ENCODE measurements around the gene CORO2B.

CORO2B gene

GRCh38 chr15:68749365-68749764, 170.6 kb downstream of the CORO2B start:
- DNase-seq (ENCODE audit: low read depth in 1 of 2, low spot score in 1 of 2) = no peak
- TF ChIP-seq POLR2AphosphoS5 (IDR thresholded peaks at IDR 0.05; ENCODE audit: low read depth) = no peak
- TF ChIP-seq SPI1 (IDR thresholded peaks at IDR 0.05; ENCODE audit: borderline replicate concordance, low read depth) = no peak
- TF ChIP-seq, protein P1, sequence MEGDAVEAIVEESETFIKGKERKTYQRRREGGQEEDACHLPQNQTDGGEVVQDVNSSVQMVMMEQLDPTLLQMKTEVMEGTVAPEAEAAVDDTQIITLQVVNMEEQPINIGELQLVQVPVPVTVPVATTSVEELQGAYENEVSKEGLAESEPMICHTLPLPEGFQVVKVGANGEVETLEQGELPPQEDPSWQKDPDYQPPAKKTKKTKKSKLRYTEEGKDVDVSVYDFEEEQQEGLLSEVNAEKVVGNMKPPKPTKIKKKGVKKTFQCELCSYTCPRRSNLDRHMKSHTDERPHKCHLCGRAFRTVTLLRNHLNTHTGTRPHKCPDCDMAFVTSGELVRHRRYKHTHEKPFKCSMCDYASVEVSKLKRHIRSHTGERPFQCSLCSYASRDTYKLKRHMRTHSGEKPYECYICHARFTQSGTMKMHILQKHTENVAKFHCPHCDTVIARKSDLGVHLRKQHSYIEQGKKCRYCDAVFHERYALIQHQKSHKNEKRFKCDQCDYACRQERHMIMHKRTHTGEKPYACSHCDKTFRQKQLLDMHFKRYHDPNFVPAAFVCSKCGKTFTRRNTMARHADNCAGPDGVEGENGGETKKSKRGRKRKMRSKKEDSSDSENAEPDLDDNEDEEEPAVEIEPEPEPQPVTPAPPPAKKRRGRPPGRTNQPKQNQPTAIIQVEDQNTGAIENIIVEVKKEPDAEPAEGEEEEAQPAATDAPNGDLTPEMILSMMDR (IDR thresholded peaks at IDR 0.05; ENCODE audit: insufficient read depth, low read length) = no peak
- no peak for TF ChIP-seq GABPA (IDR thresholded peaks at IDR 0.05; ENCODE audit: low read depth)
- TF ChIP-seq, protein P2, sequence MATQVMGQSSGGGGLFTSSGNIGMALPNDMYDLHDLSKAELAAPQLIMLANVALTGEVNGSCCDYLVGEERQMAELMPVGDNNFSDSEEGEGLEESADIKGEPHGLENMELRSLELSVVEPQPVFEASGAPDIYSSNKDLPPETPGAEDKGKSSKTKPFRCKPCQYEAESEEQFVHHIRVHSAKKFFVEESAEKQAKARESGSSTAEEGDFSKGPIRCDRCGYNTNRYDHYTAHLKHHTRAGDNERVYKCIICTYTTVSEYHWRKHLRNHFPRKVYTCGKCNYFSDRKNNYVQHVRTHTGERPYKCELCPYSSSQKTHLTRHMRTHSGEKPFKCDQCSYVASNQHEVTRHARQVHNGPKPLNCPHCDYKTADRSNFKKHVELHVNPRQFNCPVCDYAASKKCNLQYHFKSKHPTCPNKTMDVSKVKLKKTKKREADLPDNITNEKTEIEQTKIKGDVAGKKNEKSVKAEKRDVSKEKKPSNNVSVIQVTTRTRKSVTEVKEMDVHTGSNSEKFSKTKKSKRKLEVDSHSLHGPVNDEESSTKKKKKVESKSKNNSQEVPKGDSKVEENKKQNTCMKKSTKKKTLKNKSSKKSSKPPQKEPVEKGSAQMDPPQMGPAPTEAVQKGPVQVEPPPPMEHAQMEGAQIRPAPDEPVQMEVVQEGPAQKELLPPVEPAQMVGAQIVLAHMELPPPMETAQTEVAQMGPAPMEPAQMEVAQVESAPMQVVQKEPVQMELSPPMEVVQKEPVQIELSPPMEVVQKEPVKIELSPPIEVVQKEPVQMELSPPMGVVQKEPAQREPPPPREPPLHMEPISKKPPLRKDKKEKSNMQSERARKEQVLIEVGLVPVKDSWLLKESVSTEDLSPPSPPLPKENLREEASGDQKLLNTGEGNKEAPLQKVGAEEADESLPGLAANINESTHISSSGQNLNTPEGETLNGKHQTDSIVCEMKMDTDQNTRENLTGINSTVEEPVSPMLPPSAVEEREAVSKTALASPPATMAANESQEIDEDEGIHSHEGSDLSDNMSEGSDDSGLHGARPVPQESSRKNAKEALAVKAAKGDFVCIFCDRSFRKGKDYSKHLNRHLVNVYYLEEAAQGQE (IDR thresholded peaks at IDR 0.05; ENCODE audit: insufficient replicate concordance, low read depth) = no peak
- no peak overlapping the region for H3K4me3 ChIP-seq (replicated peaks; ENCODE audit: insufficient read depth, low read length)

DNA sequence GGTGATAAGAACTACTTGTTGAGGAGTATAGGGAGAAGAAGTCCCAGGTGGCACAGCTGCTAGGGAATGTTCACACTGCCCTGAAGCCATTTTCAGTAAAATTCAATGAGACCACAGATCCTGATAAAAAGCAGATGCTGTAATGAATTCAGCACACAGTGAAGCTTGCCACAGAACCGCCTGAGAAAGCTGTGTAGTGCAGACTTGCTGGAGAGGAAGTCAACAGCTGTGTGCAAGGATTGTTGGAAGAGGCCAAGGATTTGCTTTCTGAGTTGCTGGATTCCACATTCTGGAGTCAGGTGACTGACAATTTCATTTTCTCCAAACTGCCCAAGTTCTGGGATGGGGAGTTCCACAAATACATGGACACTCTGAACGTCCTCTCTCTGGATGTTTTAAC, 171.0 kb downstream of the CORO2B start:
- Histone ChIP-seq H3K27ac (replicated peaks) (no peak overlapping the region), H3K27me3 (ENCODE audit: insufficient read depth, poor library complexity, severe bottlenecking) (no peaks in the 10 kb centered on the region), H3K4me3 (replicated peaks; ENCODE audit: insufficient read depth, low read length) (no peak overlapping the region)
- DNase-seq (ENCODE audit: low read depth in 1 of 2, low spot score in 1 of 2) = no peak
- TF ChIP-seq POLR2AphosphoS5 (IDR thresholded peaks at IDR 0.05; ENCODE audit: low read depth) (no peak), GABPA (IDR thresholded peaks at IDR 0.05; ENCODE audit: low read depth) (no peak), SPI1 (IDR thresholded peaks at IDR 0.05; ENCODE audit: borderline replicate concordance, low read depth) (no peak)
- TF ChIP-seq, protein P2 (IDR thresholded peaks at IDR 0.05; ENCODE audit: insufficient replicate concordance, low read depth) = no peak
- TF ChIP-seq, protein P1 (IDR thresholded peaks at IDR 0.05; ENCODE audit: insufficient read depth, low read length) = no peak

More at GRCh38 chr15:68749365-68749764, 170.6 kb downstream of the CORO2B start:
- Histone ChIP-seq H3K27me3 (ENCODE audit: insufficient read depth, poor library complexity, severe bottlenecking) (no peaks in the 10 kb centered on the region), H3K27ac (replicated peaks) (no peak overlapping the region)

DNA sequence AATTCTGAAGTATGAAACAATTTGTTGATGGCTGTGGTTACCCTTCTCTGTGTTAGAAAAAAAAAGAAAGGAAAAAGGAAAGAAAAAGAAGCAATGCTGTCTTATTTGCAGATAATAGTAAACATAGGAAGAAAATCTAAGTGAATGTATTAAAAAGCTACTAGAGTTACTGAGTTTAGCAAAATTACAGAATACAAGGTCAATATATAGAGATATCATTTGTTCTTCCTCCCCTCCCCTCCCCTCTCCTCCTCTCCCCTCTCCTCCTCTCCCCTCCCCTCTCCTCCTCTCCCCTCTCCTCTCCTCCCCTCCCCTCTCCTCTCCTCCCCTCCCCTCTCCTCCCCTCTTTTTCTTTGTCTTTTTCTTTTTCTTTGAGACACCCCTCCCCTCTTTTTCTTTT, 172.8 kb downstream of the CORO2B start:
- no peaks in the 10 kb centered on the region for H3K27me3 ChIP-seq (ENCODE audit: insufficient read depth, poor library complexity, severe bottlenecking)
- TF ChIP-seq POLR2AphosphoS5 (IDR thresholded peaks at IDR 0.05; ENCODE audit: low read depth) (no peak), SPI1 (IDR thresholded peaks at IDR 0.05; ENCODE audit: borderline replicate concordance, low read depth) (no peak), GABPA (IDR thresholded peaks at IDR 0.05; ENCODE audit: low read depth) (no peak)
- TF ChIP-seq, protein P1 (IDR thresholded peaks at IDR 0.05; ENCODE audit: insufficient read depth, low read length) = no peak
- TF ChIP-seq, protein P2 (IDR thresholded peaks at IDR 0.05; ENCODE audit: insufficient replicate concordance, low read depth) = no peak
- H3K27ac ChIP-seq (replicated peaks) = no peak overlapping the region
- H3K4me3 ChIP-seq (replicated peaks; ENCODE audit: insufficient read depth, low read length) = no peak overlapping the region
- DNase-seq (ENCODE audit: low read depth in 1 of 2, low spot score in 1 of 2) = no peak
